ENCODE data around the gene ANKAR. TPM values are rescaled to one million over a fixed set of nuclear protein-coding genes. Genes with fewer than 3 reads are reported as not detected.

The ANKAR gene
- total RNA-seq, 5 donors from 2014 or later (not counting 1 experiment from before 2014, with no cell fraction given), result 12.5 to 14.9 (median 12.9) TPM

DNA sequence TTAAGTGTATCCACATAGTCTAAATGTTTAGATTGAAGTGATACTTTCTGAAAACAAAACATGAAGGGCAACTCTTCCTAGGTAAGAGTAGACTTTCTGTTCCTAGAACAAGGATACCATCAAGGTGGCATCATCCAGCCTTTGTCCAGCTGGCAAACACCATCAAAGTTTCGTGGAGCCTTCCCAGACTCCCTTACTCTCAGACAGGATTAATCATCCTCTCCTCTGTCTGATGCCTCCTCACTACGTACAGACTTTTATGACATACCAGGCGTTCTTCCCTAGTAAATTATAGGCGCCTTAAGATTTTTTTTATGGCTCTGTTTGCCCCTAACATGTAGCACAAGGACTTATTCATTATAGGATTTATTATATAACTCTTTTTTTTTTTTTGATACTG lies 42.6 kb upstream of the ANKAR start:
- Mint-ChIP-seq H3K36me3 (no peaks in the 10 kb centered on the region), H3K4me3 (no peak overlapping the region), H3K27me3 (no peaks in the 10 kb centered on the region), H3K4me1 (peaks cover 0 to 5% (median 0%) of the 10 kb centered on the region in 3 donors), H3K9me3 (no peaks in the 10 kb centered on the region), H3K27ac (no peak overlapping the region)
- POLR2A ChIA-PET, result no interaction called here
- ATAC-seq (replicated peaks in 1 of 4), result no peak
- no peak overlapping the region for H3K4me3 ChIP-seq (ENCODE audit: control insufficient read depth in 1 of 2, extremely low read depth in 1 of 2, low read length in 1 of 2)
- peaks cover 0 to 1% of the 10 kb centered on the region in 2 experiments for H3K4me1 ChIP-seq (ENCODE audit: control insufficient read depth in 1 of 2, extremely low read depth in 1 of 2, insufficient read depth in 2 of 2, low read length in 2 of 2)
- no peaks in the 10 kb centered on the region for H3K27me3 ChIP-seq (replicated peaks in 1 of 2; ENCODE audit: control insufficient read depth in 2 of 2, extremely low read depth in 1 of 2, insufficient read depth in 2 of 2, low read length in 1 of 2)
- H3K9me3 ChIP-seq, result no peaks in the 10 kb centered on the region
- CTCF ChIA-PET, result interaction anchor here in 1 of 2 donors (0.7 kb wide), 1 partner anchor 28 kb away, joined by 3 read pairs; no protein-coding TSS in a partner anchor
- H3K27ac ChIP-seq (ENCODE audit: low read length), result no peak overlapping the region
- DNase-seq, result no peak
- H3K36me3 ChIP-seq (ENCODE audit: control insufficient read depth in 2 of 2, extremely low read depth in 1 of 2, insufficient read depth in 1 of 2, low read length in 1 of 2), result no peaks in the 10 kb centered on the region
- WGBS (ENCODE audit: insufficient coverage), result no CpG with 5 or more reads among the region's 4 CpGs

DNA sequence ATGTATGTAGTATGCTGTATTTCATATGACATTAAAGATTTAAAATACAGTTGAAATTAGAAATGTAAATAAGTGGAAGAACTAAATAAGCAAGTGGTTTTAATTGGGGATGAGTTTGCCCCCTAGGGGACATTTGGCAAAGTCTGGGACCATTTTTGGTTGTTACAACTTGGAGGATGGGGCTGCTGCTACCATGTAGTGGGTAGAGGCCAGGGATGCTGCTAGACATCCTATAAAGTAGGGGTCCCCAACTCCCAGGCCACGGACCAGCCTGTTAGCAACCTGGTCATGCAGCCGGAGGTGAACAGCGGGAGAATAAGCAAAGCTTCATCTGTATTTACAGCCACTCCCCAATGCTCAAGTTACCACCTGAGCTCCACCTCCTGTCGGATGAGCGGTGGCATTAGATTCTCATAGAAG lies 41.1 kb upstream of the ANKAR start:
- CTCF ChIA-PET, result interaction anchor here in 1 of 2 donors (0.7 kb wide), 1 partner anchor 26 kb away, joined by 3 read pairs; no protein-coding TSS in a partner anchor
- Mint-ChIP-seq H3K36me3 (no peaks in the 10 kb centered on the region), H3K4me3 (no peak overlapping the region), H3K9me3 (no peaks in the 10 kb centered on the region), H3K27me3 (no peaks in the 10 kb centered on the region), H3K4me1 (peaks cover 0 to 5% (median 0%) of the 10 kb centered on the region in 3 donors), H3K27ac (no peak overlapping the region)
- 89% methylated on average over 3 of the region's 5 CpGs for WGBS (ENCODE audit: insufficient coverage)
- Histone ChIP-seq H3K36me3 (ENCODE audit: control insufficient read depth in 2 of 2, extremely low read depth in 1 of 2, insufficient read depth in 1 of 2, low read length in 1 of 2) (no peaks in the 10 kb centered on the region), H3K4me1 (ENCODE audit: control insufficient read depth in 1 of 2, extremely low read depth in 1 of 2, insufficient read depth in 2 of 2, low read length in 2 of 2) (no peaks in the 10 kb centered on the region), H3K27me3 (replicated peaks in 1 of 2; ENCODE audit: control insufficient read depth in 2 of 2, extremely low read depth in 1 of 2, insufficient read depth in 2 of 2, low read length in 1 of 2) (no peaks in the 10 kb centered on the region), H3K27ac (ENCODE audit: low read length) (no peak overlapping the region), H3K4me3 (ENCODE audit: control insufficient read depth in 1 of 2, extremely low read depth in 1 of 2, low read length in 1 of 2) (no peak overlapping the region), H3K9me3 (no peaks in the 10 kb centered on the region)
- ATAC-seq (replicated peaks in 1 of 4) (peak in 1 of 4 experiments; percentile 44), DNase-seq (peak in 10 of 35 experiments; percentile 1 to 42 (median 7))
- POLR2A ChIA-PET, result no interaction called here

DNA sequence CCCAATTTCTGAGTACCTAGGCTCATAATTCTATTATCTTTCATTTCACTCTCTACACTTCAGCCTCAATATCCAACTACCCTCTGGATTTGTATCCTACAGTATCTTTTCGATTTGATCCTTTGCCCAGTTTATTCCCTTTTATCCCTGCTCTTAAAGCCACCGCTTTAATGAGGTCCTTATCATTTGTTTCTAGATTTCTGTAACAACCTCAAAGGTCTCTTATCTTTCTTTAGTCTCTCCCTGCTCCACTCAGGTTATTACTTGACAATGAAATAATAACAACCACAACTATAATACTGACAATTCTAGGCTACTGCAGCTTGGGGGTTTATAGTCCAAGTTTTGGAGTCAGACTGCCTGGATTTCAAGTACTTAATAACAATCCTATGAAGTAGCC lies 39.1 kb upstream of the ANKAR start:
- ChIA-PET CTCF (interaction anchor here in 1 of 2 donors (0.8 kb wide), 1 partner anchor 46 kb away, joined by 4 read pairs; no protein-coding TSS in a partner anchor), POLR2A (no interaction called here)
- H3K27ac ChIP-seq (ENCODE audit: low read length), result no peak overlapping the region
- H3K9me3 ChIP-seq, result no peaks in the 10 kb centered on the region
- no CpG with 5 or more reads among the region's 2 CpGs for WGBS (ENCODE audit: insufficient coverage)
- H3K27me3 ChIP-seq (replicated peaks in 1 of 2; ENCODE audit: control insufficient read depth in 2 of 2, extremely low read depth in 1 of 2, insufficient read depth in 2 of 2, low read length in 1 of 2), result no peaks in the 10 kb centered on the region
- ATAC-seq (replicated peaks in 1 of 4) (no peak), DNase-seq (no peak)
- Mint-ChIP-seq H3K4me1 (peaks cover 0 to 1% (median 0%) of the 10 kb centered on the region in 3 donors), H3K27me3 (no peaks in the 10 kb centered on the region), H3K27ac (no peak overlapping the region), H3K4me3 (no peak overlapping the region), H3K36me3 (no peaks in the 10 kb centered on the region), H3K9me3 (no peaks in the 10 kb centered on the region)
- H3K4me3 ChIP-seq (ENCODE audit: control insufficient read depth in 1 of 2, extremely low read depth in 1 of 2, low read length in 1 of 2), result no peak overlapping the region
- no peaks in the 10 kb centered on the region for H3K4me1 ChIP-seq (ENCODE audit: control insufficient read depth in 1 of 2, extremely low read depth in 1 of 2, insufficient read depth in 2 of 2, low read length in 2 of 2)
- H3K36me3 ChIP-seq (ENCODE audit: control insufficient read depth in 2 of 2, extremely low read depth in 1 of 2, insufficient read depth in 1 of 2, low read length in 1 of 2), result no peaks in the 10 kb centered on the region

DNA sequence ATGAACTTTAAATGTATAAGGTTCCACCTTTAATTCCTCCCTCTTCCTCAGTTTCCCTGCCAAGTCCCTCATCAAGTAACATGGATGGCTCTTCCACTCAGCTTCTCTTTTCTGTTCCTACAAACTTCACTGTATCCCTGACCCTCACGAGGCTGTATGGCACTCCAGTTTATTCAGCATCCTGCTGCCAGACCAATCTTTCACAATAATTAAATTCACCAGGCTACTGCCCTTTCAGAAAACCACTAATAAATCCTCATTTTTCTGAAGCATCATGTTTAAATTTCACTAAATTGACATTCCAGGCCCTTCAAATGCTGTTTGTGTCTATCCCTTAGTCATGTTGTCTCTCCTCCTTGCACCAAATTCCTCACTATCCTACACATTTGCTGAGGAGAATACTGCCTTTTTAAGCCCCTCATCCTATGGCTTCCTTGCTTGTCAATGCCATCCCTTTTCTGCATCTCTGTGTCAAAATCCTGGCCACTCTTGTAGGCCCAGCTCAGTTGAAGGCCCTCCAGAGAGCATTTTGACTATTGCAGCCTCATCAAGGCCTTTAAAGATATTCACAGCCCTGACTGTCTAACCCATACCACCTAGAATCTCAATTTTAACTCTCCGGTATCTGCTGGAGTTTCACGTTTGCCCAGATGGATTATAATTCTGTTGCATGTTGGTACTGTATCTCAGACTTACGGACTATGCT lies 36.0 kb upstream of the ANKAR start:
- Histone ChIP-seq H3K4me1 (ENCODE audit: control insufficient read depth in 1 of 2, extremely low read depth in 1 of 2, insufficient read depth in 2 of 2, low read length in 2 of 2) (no peaks in the 10 kb centered on the region), H3K27me3 (replicated peaks in 1 of 2; ENCODE audit: control insufficient read depth in 2 of 2, extremely low read depth in 1 of 2, insufficient read depth in 2 of 2, low read length in 1 of 2) (no peaks in the 10 kb centered on the region), H3K36me3 (ENCODE audit: control insufficient read depth in 2 of 2, extremely low read depth in 1 of 2, insufficient read depth in 1 of 2, low read length in 1 of 2) (no peaks in the 10 kb centered on the region), H3K4me3 (ENCODE audit: control insufficient read depth in 1 of 2, extremely low read depth in 1 of 2, low read length in 1 of 2) (no peak overlapping the region), H3K27ac (ENCODE audit: low read length) (no peak overlapping the region), H3K9me3 (no peaks in the 10 kb centered on the region)
- ChIA-PET CTCF (interaction anchor here in 1 of 2 donors (1.5 kb wide), 1 partner anchor 22 kb away, joined by 4 read pairs; the partner anchor contains the start of gene ASNSD1), POLR2A (no interaction called here)
- Mint-ChIP-seq H3K9me3 (no peaks in the 10 kb centered on the region), H3K27me3 (no peaks in the 10 kb centered on the region), H3K36me3 (no peaks in the 10 kb centered on the region), H3K4me3 (no peak overlapping the region), H3K4me1 (peaks cover 0 to 1% (median 0%) of the 10 kb centered on the region in 3 donors), H3K27ac (no peak overlapping the region)
- WGBS (ENCODE audit: insufficient coverage), result 100% methylated on average over 1 of the region's 4 CpGs
- ATAC-seq (replicated peaks in 1 of 4), result no peak
- no peak for DNase-seq

DNA sequence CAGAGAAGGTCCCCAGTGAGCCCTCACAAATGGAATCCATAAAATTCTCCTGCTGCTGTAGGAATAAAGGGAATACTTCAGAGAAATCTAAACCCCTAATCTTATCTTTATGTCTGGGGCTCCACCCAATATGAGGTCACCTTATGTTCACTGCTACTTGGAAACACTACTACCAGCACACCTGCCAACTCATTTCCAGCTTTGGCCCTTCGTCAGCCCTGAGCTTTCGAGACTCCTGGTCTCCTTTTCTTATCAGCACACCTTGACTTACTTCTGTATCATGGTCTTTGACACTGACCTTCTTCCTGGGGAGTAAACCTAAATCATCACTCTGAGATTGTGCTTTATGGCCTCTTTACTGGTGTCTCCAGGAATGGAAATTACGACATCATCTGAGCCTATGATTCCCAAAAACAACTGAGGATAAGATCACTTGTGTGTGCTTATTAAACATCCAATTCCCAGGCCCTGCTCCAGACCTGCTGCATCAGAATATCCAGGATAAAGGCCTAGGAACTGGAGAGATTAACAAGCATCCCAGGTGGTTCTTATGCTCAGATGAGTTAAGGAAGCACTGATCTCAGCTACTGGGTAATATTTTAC lies 35.4 kb upstream of the ANKAR start:
- H3K9me3 ChIP-seq, result no peaks in the 10 kb centered on the region
- no peak overlapping the region for H3K4me3 ChIP-seq (ENCODE audit: control insufficient read depth in 1 of 2, extremely low read depth in 1 of 2, low read length in 1 of 2)
- no peaks in the 10 kb centered on the region for H3K9me3 Mint-ChIP-seq
- no peaks in the 10 kb centered on the region for H3K27me3 Mint-ChIP-seq
- no peaks in the 10 kb centered on the region for H3K36me3 Mint-ChIP-seq
- no peaks in the 10 kb centered on the region for H3K27me3 ChIP-seq (replicated peaks in 1 of 2; ENCODE audit: control insufficient read depth in 2 of 2, extremely low read depth in 1 of 2, insufficient read depth in 2 of 2, low read length in 1 of 2)
- no peaks in the 10 kb centered on the region for H3K36me3 ChIP-seq (ENCODE audit: control insufficient read depth in 2 of 2, extremely low read depth in 1 of 2, insufficient read depth in 1 of 2, low read length in 1 of 2)
- DNase-seq (no peak), ATAC-seq (replicated peaks in 1 of 4) (no peak)
- peaks cover 0 to 1% (median 0%) of the 10 kb centered on the region in 3 donors for H3K4me1 Mint-ChIP-seq
- ChIA-PET CTCF (no interaction called here), POLR2A (no interaction called here)
- H3K27ac ChIP-seq (ENCODE audit: low read length), result no peak overlapping the region
- H3K4me1 ChIP-seq (ENCODE audit: control insufficient read depth in 1 of 2, extremely low read depth in 1 of 2, insufficient read depth in 2 of 2, low read length in 2 of 2), result no peaks in the 10 kb centered on the region
- no peak overlapping the region for H3K27ac Mint-ChIP-seq
- H3K4me3 Mint-ChIP-seq, result no peak overlapping the region
- 63% methylated on average over 3 of the region's 3 CpGs for WGBS (ENCODE audit: insufficient coverage)

DNA sequence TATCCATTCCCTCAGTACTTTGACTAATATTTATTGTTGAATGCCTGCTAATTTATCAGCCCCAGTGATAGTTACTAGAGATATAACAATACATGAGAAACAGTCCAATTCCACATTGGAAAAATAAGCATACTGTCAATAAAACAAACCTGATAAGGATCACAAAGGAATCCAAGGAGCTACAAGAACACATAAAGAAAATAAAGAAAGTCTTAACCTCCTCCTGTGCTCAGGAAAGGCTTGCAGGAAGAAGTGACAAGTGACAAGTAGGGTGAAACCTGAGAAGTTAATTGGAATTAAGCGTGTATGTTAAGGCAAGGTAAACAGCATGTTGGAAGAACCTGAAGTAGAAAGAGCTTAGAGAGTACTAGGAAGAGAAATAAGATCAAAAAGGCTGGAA lies 33.5 kb upstream of the ANKAR start:
- 92% methylated on average over 1 of the region's 1 CpG for WGBS (ENCODE audit: insufficient coverage)
- ChIA-PET POLR2A (interaction anchor here in 1 of 2 donors (0.6 kb wide), 1 partner anchor 15 kb away, joined by 3 read pairs; no protein-coding TSS in a partner anchor), CTCF (no interaction called here)
- no peak overlapping the region for H3K27ac Mint-ChIP-seq
- H3K9me3 ChIP-seq, result no peaks in the 10 kb centered on the region
- H3K4me3 Mint-ChIP-seq, result no peak overlapping the region
- no peak overlapping the region for H3K4me3 ChIP-seq (ENCODE audit: control insufficient read depth in 1 of 2, extremely low read depth in 1 of 2, low read length in 1 of 2)
- H3K27me3 ChIP-seq (replicated peaks in 1 of 2; ENCODE audit: control insufficient read depth in 2 of 2, extremely low read depth in 1 of 2, insufficient read depth in 2 of 2, low read length in 1 of 2), result no peaks in the 10 kb centered on the region
- H3K4me1 ChIP-seq (ENCODE audit: control insufficient read depth in 1 of 2, extremely low read depth in 1 of 2, insufficient read depth in 2 of 2, low read length in 2 of 2), result no peaks in the 10 kb centered on the region
- no peaks in the 10 kb centered on the region for H3K36me3 Mint-ChIP-seq
- no peak overlapping the region for H3K27ac ChIP-seq (ENCODE audit: low read length)
- H3K9me3 Mint-ChIP-seq, result no peaks in the 10 kb centered on the region
- H3K36me3 ChIP-seq (ENCODE audit: control insufficient read depth in 2 of 2, extremely low read depth in 1 of 2, insufficient read depth in 1 of 2, low read length in 1 of 2), result no peaks in the 10 kb centered on the region
- DNase-seq, result no peak
- no peak for ATAC-seq (replicated peaks in 1 of 4)
- H3K4me1 Mint-ChIP-seq, result peaks cover 0 to 1% (median 0%) of the 10 kb centered on the region in 3 donors
- no peaks in the 10 kb centered on the region for H3K27me3 Mint-ChIP-seq

All from T-cell (primary cell).